Stimulated activated naive CD8-positive, alpha-beta T cell treated with anti-CD3 and anti-CD28 coated beads, Interleukin-15, Interleukin-2, amounts not matched to agents 100 ng/mL and 50 ng/mL, for 24 hours (primary cell): ENCODE results near the gene IQCE.

ENCODE experiments used
- H3K27ac Mint-ChIP-seq: one replicate; pipeline ENCODE4 v1.8.0; 2021; ENCODE audit warnings: mild to moderate bottlenecking, mixed read lengths
- H3K27me3 Mint-ChIP-seq: one replicate; pipeline ENCODE4 v1.8.0; 2021; ENCODE audit warnings: mixed read lengths
- H3K36me3 Mint-ChIP-seq: one replicate; pipeline ENCODE4 v1.8.0; 2021; ENCODE audit warnings: low read depth, mixed read lengths
- H3K4me1 Mint-ChIP-seq: one replicate; pipeline ENCODE4 v1.8.0; 2021; ENCODE audit warnings: low read depth, mixed read lengths
- H3K4me3 Mint-ChIP-seq: one replicate; pipeline ENCODE4 v1.8.0; 2021; ENCODE audit warnings: mild to moderate bottlenecking, mixed read lengths
- H3K9me3 Mint-ChIP-seq: one replicate; pipeline ENCODE4 v1.8.0; 2021; ENCODE audit warnings: mixed read lengths

Gene IQCE

GRCh38 chr7:2570021-2570420, 11.2 kb downstream of the IQCE start:
- Mint-ChIP-seq H3K36me3 (peaks cover 16% of the 10 kb centered on the region), H3K9me3 (no peaks in the 10 kb centered on the region), H3K27me3 (no peaks in the 10 kb centered on the region), H3K4me1 (peaks cover 10% of the 10 kb centered on the region), H3K4me3 (no peak overlapping the region), H3K27ac (no peak overlapping the region)

- H3K9me3 Mint-ChIP-seq = no peaks in the 10 kb centered on the region
- peaks cover 7% of the 10 kb centered on the region for H3K4me1 Mint-ChIP-seq
- no peak overlapping the region for H3K27ac Mint-ChIP-seq
- H3K36me3 Mint-ChIP-seq = peaks cover 16% of the 10 kb centered on the region
- H3K4me3 Mint-ChIP-seq = no peak overlapping the region
- no peaks in the 10 kb centered on the region for H3K27me3 Mint-ChIP-seq
These were observed 12.6 kb downstream of the IQCE start for GRCh38 chr7:2571409-2571808.

GRCh38 chr7:2572101-2572842, 13.5 kb downstream of the IQCE start:
- H3K36me3 Mint-ChIP-seq = peaks cover 16% of the 10 kb centered on the region
- no peak overlapping the region for H3K4me3 Mint-ChIP-seq
- no peak overlapping the region for H3K27ac Mint-ChIP-seq

GRCh38 chr7:2573761-2574160, 15.0 kb downstream of the IQCE start:
- no peaks in the 10 kb centered on the region for H3K27me3 Mint-ChIP-seq
- peaks cover 16% of the 10 kb centered on the region for H3K36me3 Mint-ChIP-seq
- H3K4me3 Mint-ChIP-seq = no peak overlapping the region
- H3K9me3 Mint-ChIP-seq = no peaks in the 10 kb centered on the region
- H3K27ac Mint-ChIP-seq = no peak overlapping the region
- H3K4me1 Mint-ChIP-seq = peaks cover 7% of the 10 kb centered on the region

More at GRCh38 chr7:2572101-2572842, 13.5 kb downstream of the IQCE start:
- Mint-ChIP-seq H3K4me1 (peaks cover 7% of the 10 kb centered on the region), H3K27me3 (no peaks in the 10 kb centered on the region), H3K9me3 (no peaks in the 10 kb centered on the region)

GRCh38 chr7:2575046-2575732, 16.4 kb downstream of the IQCE start:
- H3K27ac Mint-ChIP-seq = no peak overlapping the region
- peaks cover 7% of the 10 kb centered on the region for H3K4me1 Mint-ChIP-seq
- H3K9me3 Mint-ChIP-seq = no peaks in the 10 kb centered on the region
- peaks cover 16% of the 10 kb centered on the region for H3K36me3 Mint-ChIP-seq
- no peaks in the 10 kb centered on the region for H3K27me3 Mint-ChIP-seq
- no peak overlapping the region for H3K4me3 Mint-ChIP-seq

- Mint-ChIP-seq H3K9me3 (no peaks in the 10 kb centered on the region), H3K27me3 (no peaks in the 10 kb centered on the region), H3K36me3 (peaks cover 16% of the 10 kb centered on the region), H3K27ac (no peak overlapping the region), H3K4me3 (no peak overlapping the region), H3K4me1 (peaks cover 7% of the 10 kb centered on the region)
These were observed 17.1 kb downstream of the IQCE start for GRCh38 chr7:2575733-2576340.

- no peaks in the 10 kb centered on the region for H3K9me3 Mint-ChIP-seq
- no peak overlapping the region for H3K27ac Mint-ChIP-seq
- no peaks in the 10 kb centered on the region for H3K27me3 Mint-ChIP-seq
- peaks cover 16% of the 10 kb centered on the region for H3K36me3 Mint-ChIP-seq
- H3K4me3 Mint-ChIP-seq = no peak overlapping the region
- peaks cover 4% of the 10 kb centered on the region for H3K4me1 Mint-ChIP-seq
These were observed 18.1 kb downstream of the IQCE start for GRCh38 chr7:2576742-2577491.

GRCh38 chr7:2577914-2578680, 19.3 kb downstream of the IQCE start:
- Mint-ChIP-seq H3K9me3 (no peaks in the 10 kb centered on the region), H3K27me3 (no peaks in the 10 kb centered on the region), H3K36me3 (peaks cover 12% of the 10 kb centered on the region), H3K4me3 (no peak overlapping the region), H3K27ac (no peak overlapping the region), H3K4me1 (no peaks in the 10 kb centered on the region)

- Mint-ChIP-seq H3K4me3 (no peak overlapping the region), H3K27me3 (no peaks in the 10 kb centered on the region), H3K9me3 (no peaks in the 10 kb centered on the region), H3K36me3 (peaks cover 3% of the 10 kb centered on the region), H3K27ac (no peak overlapping the region), H3K4me1 (no peaks in the 10 kb centered on the region)
These were observed 21.9 kb downstream of the IQCE start for GRCh38 chr7:2580636-2581035.

- peaks cover 3% of the 10 kb centered on the region for H3K36me3 Mint-ChIP-seq
- no peaks in the 10 kb centered on the region for H3K27me3 Mint-ChIP-seq
- no peaks in the 10 kb centered on the region for H3K9me3 Mint-ChIP-seq
- H3K4me3 Mint-ChIP-seq = no peak overlapping the region
- no peaks in the 10 kb centered on the region for H3K4me1 Mint-ChIP-seq
- H3K27ac Mint-ChIP-seq = no peak overlapping the region
These were observed 23.4 kb downstream of the IQCE start for GRCh38 chr7:2582006-2582735.

- no peaks in the 10 kb centered on the region for H3K9me3 Mint-ChIP-seq
- no peak overlapping the region for H3K4me3 Mint-ChIP-seq
- H3K27me3 Mint-ChIP-seq = no peaks in the 10 kb centered on the region
- H3K4me1 Mint-ChIP-seq = no peaks in the 10 kb centered on the region
- H3K27ac Mint-ChIP-seq = no peak overlapping the region
- peaks cover 3% of the 10 kb centered on the region for H3K36me3 Mint-ChIP-seq
These were observed 25.2 kb downstream of the IQCE start for GRCh38 chr7:2583798-2584580.

- Mint-ChIP-seq H3K4me1 (no peaks in the 10 kb centered on the region), H3K27me3 (no peaks in the 10 kb centered on the region), H3K27ac (no peak overlapping the region), H3K4me3 (no peak overlapping the region), H3K9me3 (no peaks in the 10 kb centered on the region), H3K36me3 (peaks cover 3% of the 10 kb centered on the region)
These were observed 26.7 kb downstream of the IQCE start for GRCh38 chr7:2585446-2585845.

GRCh38 chr7:2586326-2587020, 27.7 kb downstream of the IQCE start:
- H3K27me3 Mint-ChIP-seq = no peaks in the 10 kb centered on the region
- H3K4me1 Mint-ChIP-seq = no peaks in the 10 kb centered on the region
- peaks cover 6% of the 10 kb centered on the region for H3K36me3 Mint-ChIP-seq
- H3K27ac Mint-ChIP-seq = no peak overlapping the region
- H3K9me3 Mint-ChIP-seq = no peaks in the 10 kb centered on the region
- H3K4me3 Mint-ChIP-seq = no peak overlapping the region
